NCI-H774 (cell line): ENCODE data around the gene TAB3.

Experiments
- DNase-seq: peaks from one replicate; lab custom pipeline; 2025; lab: John Stamatoyannopoulos, UW

TAB3 gene, protein sequence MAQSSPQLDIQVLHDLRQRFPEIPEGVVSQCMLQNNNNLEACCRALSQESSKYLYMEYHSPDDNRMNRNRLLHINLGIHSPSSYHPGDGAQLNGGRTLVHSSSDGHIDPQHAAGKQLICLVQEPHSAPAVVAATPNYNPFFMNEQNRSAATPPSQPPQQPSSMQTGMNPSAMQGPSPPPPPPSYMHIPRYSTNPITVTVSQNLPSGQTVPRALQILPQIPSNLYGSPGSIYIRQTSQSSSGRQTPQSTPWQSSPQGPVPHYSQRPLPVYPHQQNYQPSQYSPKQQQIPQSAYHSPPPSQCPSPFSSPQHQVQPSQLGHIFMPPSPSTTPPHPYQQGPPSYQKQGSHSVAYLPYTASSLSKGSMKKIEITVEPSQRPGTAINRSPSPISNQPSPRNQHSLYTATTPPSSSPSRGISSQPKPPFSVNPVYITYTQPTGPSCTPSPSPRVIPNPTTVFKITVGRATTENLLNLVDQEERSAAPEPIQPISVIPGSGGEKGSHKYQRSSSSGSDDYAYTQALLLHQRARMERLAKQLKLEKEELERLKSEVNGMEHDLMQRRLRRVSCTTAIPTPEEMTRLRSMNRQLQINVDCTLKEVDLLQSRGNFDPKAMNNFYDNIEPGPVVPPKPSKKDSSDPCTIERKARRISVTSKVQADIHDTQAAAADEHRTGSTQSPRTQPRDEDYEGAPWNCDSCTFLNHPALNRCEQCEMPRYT

GRCh38 chrX:30889147-30890140 is at the start of gene TAB3:
TSS of gene TAB3 (minus strand) at chrX:30889254. CDS start at chrX:30859588, 29,666 bp downstream.
- DNase-seq = peak; percentile 92

- DNase-seq = no peak
Measured at GRCh38 chrX:30938295-30938694, 49.2 kb upstream of the TAB3 start.

DNA sequence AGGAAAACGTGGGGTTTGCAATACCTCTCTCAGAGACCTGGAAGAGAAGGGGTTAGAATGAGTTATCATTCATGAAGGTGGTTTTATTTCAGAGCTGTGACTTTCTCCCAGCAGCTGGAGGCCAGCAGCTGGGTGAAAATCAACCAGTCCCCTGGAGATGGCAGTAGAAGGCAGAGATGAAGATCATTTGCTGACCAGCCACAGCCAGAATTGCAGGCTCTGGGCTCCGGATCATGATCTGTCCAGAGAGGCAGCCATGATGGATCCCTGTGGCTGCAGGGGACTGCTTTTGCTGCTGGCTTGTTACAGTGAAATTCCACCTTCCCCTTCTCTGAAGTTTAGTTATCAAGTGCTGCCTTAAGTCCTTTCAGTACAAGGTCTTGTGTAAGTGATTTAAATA is 46.9 kb upstream of the TAB3 start:
- no peak for DNase-seq

- no peak for DNase-seq
Measured at GRCh38 chrX:30931920-30932319, 42.9 kb upstream of the TAB3 start.

GRCh38 chrX:30930679-30931078 is 41.6 kb upstream of the TAB3 start:
- DNase-seq = no peak

GRCh38 chrX:30930143-30930542 is 41.1 kb upstream of the TAB3 start:
- no peak for DNase-seq

- DNase-seq = no peak
Measured at GRCh38 chrX:30920271-30920670, 31.2 kb upstream of the TAB3 start.

DNA sequence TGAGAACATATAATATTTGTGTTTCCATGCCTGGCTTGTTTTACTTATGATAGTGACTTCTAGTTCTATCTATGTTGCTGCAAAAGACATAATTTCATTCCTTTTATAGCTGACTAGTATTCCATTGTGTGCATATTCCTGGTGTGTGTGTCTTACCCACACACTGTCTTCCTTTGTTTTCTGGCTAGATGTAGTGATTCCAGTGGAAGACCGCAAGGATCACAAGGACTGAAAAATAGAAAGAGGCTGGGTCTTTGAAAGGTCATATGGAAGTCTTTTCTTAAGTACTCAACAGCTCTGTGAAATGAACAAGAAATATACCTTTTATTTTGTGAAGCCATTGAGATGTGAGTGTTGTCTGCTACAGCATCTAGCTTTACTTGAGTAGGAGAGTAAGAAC is 29.4 kb upstream of the TAB3 start:
- no peak for DNase-seq

GRCh38 chrX:30913492-30913891 is 24.4 kb upstream of the TAB3 start:
- no peak for DNase-seq

DNA sequence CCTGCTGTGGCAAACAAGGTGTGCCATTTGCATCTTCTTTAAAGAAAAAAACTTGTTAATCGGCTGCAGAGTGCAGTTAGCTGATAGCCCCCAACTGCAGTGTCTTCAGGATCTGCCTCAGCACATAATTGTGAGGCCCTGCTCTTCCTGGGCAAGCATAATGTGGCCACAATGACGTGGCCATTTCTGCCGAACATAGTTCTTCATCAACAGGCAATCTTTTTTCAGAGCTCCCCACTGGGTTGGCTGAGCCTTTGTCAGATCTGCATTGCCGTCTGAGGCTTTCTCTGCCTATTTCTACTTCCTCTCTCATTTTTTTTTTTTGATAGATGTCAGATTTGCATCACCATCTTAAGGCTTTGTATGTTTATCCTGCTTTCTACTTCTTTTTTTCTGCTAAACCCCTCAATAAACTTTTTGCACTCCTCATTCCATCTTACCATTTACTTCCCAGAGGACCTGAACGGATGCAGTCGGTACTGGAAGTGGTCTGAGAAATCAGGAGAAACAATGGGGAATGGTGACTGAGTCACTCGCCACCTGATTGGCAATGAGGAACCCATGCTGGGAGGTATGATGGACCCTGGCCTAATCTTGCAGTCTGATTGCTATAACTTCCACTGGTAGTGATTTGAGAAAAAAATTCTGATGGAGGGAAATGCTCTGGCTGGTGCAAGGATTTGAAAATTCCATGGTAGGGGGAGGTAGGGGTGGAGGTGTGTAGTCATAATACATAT is 21.2 kb upstream of the TAB3 start:
- no peak for DNase-seq

DNA sequence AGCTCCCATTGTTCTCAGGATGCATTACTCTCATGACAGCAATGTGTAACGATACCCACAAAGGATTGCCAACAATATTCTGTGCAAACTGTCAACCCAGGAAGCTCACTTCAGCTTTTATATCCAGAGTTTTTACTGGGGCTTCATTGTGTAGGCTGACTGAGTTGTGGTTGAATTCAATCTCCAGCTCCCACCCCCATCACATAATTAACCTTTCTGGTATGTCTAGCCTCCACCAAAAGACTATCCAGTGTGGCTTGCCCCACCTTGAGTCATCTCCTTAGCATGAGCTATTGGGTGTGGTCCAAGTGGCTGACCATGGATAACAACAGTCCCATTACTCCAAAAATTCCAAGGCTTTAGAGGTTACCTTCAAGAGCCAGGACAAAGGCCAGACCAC is 17.7 kb upstream of the TAB3 start:
- no peak for DNase-seq

DNA sequence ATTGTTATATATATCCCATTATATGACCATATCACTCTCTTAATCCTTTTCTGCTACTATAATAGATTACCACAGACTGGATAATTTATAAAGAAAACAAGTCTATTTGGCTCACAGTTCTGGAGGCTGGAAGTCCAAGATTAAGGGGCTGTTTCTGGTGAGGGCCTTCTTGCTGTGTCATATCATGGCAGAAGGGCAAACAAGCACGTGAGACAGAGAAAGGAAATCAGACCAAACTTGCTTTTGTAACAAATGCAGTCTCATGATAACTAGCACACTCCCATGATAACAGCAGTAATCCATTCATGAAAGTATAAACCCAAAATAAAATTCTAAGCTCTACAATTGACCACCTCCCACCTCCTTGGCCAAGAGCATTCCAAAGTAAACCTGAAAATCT is 16.3 kb upstream of the TAB3 start:
- DNase-seq = no peak

GRCh38 chrX:30904632-30905031 is 15.6 kb upstream of the TAB3 start:
- DNase-seq = no peak

DNA sequence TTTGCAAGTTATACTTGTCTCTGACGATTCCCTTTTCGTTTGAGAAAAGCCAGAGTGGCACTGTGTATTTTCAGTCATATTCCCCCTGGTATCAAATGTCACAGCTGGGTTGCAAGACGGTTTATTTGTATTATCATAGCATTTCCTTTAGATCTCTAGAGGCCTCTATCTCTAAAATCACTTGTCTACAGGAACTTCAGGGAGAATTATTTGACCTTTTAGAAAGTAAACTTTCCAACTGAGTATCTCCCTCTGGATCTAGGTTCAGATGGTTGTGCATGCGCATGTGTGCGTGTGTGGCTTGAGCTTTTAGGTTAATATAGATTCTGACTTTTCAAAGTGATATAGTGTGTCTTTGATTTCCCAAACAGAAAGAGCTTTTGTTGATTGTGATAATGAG is 15.1 kb upstream of the TAB3 start:
- no peak for DNase-seq

DNA sequence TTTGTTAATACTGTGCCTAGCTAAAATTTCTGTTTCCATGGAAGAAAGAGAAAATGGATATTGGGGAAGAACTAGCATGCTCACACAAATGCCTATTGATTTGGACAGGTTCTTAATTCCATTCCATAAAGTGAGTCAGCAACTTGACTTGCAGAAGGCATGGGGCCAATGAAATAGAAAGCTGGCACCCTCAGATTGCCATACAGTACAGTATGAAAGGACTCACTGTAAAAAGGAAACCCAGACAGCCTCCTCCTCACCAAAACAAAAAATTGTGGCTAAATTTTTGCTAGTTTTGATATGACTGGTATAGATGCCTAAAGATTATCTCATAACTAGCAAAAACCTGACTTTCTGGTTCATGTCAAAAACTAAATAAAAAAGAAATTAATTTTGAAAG is 11.2 kb upstream of the TAB3 start:
- no peak for DNase-seq

DNA sequence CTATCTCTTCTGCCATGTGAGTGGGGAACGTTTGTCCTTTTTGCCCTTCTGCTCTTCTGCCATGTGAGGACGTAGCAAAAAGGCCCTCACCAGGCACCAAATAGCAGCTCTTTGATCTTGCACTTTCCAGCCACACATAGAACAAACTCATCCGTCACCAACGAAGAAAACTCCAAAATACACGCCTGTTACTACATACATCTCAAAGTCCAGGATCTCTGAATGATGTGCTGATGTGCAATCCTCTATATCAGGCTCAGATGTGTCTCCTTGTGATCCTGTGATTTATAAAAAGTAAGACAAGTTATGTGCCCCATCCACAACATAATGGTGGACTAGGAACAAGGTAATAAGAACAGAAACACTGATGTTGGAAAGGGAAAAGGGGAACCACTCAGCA is 9.8 kb upstream of the TAB3 start:
- no peak for DNase-seq

DNA sequence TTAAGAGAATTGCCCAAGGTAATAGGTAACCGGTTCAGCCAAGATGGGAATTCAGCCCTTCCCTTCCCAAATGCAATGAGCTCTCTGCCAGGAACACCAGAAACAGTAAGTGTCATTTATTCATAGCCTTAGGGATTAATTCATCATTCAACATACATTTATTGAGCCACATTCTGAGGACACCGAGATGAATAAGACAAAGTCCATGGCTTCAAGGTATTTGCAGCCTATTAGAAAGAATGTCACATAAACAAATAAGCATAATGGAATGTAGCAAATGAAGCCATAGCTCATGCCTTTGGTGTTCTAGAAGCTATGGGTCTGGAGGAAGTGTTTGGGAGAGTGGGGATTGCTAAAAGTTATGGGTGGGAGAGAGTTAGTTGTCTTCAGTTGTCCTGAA is 6.3 kb upstream of the TAB3 start:
- DNase-seq = no peak

DNA sequence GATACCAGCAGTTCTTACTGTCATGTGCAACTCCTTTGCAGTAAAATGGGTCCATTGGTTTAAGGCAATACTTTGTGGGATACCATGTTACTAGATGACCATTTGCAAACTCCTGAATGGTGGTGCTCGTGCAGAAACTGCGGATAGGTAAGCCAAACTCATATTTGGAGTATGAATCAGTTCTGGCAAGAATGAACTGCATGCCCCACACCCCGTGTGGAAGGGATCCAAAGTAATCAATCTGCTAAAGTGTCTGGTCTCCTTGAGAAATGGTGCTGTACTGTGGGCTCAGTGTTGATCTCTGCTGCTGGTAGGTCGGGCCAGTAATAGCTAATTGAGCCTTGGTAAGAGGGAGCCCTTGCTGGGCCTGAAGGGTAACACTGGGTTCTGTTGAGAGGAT is 4.2 kb upstream of the TAB3 start:
- no peak for DNase-seq

GRCh38 chrX:30892591-30892990 is 3.5 kb upstream of the TAB3 start:
- no peak for DNase-seq

DNA sequence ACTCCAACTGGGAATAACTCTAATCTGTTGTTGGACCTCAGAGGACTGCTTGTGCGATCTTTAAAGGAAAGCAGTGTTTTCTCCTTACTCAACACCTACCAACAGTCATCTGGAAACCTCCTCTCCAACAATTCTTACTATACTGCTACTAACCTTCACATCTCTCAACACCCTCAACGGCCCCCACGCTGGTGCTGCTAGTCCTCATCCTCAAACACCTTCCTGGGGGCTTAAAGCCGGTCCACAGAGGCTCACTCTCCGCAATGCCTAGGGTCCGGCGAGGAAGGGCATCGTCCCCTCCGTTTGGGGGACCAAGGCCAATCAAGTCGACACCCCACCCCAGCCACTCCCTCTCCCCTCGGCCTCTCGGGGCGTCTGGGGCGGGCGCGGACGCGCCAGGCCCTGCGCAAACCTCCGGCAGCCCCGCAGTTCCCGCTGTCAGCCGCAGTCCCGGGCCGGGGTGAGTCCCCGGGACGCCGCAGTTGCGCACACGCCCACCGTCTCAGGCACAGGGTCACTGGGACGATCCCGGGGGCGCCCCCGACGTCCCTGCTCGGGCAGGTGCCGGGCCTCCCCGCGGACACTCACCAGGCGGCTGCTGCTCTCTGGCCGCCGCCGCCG is 418 bp downstream of the TAB3 start:
- DNase-seq = no peak

DNA sequence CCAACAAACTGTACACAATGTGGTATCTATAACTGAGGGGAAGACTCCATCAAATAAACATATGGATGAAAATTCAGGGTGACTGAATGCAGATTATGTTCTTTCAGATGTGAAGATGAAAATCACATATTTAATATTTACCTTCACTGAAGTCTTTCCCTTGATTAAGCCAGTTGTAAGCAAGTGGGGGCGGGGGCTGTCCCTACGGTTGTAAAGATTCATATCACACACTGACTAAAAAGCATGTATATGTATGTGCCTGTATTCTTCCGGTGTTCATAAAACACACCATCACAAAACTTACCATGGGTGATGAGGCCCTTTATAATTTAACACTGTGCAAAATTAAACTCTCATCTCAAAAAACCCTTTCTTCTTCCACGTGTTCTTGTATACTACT is 1.3 kb downstream of the TAB3 start:
- DNase-seq = no peak
